DMS 273 (cell line): ENCODE results near the gene STK40.

Experiments used
- DNase-seq: peaks from one replicate; lab custom pipeline; 2025; ENCODE audit not compliant: unreplicated experiment; lab: John Stamatoyannopoulos, UW

Gene STK40

DNA sequence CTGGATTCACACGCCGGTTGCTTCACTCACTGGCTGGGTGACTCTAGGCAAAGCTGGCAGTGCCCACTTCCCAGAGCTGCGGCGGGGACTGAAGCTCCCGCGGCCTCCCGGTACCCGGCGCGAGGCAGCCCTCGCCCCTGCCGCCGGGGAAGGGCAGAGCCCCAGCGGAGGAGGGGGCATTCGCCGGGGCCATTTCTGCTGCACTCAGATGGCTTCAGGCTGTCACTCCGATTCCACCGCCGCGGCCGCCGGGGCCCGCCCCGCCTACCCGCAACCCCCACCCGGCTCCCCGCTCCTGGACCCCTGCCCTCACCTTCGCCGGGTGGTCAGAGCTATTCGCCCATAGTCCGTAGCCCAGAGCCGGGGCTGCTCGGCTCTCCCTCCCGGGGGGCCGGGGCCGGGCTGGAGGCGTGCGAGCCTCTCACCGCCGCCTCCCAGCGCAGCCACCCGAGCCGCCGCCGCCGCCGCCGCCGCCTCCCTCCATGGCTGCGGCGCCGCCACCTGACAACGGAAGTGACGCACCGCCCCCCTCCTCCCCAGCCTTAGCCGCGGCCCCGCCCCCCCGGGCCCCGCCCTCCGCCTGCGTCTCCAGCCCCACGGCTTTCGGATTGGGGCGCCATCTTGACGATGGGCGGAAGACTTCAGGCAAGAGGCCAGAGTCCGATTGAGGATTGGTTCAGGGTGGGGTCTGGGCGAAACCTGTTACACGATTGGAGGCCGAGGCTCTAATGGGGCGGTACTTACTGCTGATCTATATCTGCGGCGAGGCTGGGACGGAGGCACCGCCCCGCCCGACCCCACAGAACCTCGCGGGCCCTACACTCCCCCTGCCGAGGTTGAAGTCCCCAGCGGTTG lies at the start of gene STK40:
Gene STK40, minus strand, starts transcription at position 515 of the 855 bp plus-strand sequence. CDS start 24,592 bp downstream, outside the sequence.
- DNase-seq, result peak; percentile 100

GRCh38 chr1:36433102-36433501 lies 47.4 kb upstream of the STK40 start:
- DNase-seq, result no peak

- no peak for DNase-seq
These were observed 46.9 kb upstream of the STK40 start for GRCh38 chr1:36432616-36433015.

GRCh38 chr1:36425791-36426190 lies 40.1 kb upstream of the STK40 start:
- DNase-seq, result no peak

DNA sequence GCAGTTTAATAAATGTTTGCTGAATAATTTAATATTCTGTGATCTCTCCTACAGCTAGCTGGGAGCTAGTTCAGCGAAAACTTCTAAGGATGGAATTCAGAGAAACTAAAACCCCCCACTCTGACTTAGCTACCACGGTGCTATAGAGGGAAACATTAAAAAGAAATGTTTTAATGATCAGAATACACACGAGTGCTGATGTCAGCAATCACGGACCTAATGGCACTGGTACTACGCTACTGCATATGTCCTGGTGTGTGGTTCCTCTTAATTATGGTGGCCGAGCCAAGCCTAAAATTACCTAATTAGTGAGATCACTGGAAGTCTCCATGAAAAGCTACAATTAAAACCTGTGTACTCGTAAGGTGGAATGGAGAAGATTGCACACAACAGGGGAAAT lies 35.9 kb upstream of the STK40 start:
- no peak for DNase-seq

GRCh38 chr1:36420836-36421317 lies 35.2 kb upstream of the STK40 start:
- peak; percentile 91 for DNase-seq

- no peak for DNase-seq
These were observed 34.7 kb upstream of the STK40 start for GRCh38 chr1:36420409-36420808.

DNA sequence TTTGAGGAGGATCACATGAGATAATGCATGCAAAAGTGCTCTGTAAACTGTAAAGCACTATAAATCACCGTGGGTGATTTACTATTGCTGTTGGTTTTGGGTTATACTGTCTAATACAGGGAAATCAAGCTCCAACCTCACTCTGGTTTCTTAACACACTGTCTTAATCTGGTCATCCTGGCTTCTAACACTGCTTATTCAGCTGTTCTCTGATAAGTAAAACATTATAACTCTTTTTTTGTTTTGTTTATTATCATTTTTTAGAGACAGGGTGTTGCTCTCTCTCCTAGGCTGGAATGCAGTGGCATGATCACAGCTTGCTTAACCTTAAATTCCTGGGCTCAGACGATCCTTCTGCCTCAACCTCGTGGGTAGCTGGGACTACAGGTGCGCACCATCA lies 33.8 kb upstream of the STK40 start:
- DNase-seq, result no peak

DNA sequence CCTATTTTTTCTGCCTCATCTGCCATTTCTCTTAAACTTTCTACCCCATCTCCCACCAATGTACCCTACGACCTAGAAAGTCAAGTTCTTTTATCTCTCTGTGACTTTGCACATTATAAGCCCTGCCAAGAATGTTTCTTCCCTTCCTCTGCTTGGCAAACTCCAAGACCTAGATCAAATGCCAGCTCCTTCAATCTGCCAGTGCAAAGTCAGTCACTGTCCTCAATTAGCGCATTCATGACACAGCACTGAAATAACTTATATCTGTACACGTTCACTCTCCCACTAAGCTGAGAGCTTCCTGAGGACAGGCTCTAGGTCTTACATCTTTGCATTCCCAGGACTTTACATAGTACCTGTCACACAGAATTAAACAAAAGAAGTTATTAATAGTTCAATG lies 33.4 kb upstream of the STK40 start:
- DNase-seq, result no peak

- DNase-seq, result no peak
These were observed 32.2 kb upstream of the STK40 start for GRCh38 chr1:36417931-36418330.

DNA sequence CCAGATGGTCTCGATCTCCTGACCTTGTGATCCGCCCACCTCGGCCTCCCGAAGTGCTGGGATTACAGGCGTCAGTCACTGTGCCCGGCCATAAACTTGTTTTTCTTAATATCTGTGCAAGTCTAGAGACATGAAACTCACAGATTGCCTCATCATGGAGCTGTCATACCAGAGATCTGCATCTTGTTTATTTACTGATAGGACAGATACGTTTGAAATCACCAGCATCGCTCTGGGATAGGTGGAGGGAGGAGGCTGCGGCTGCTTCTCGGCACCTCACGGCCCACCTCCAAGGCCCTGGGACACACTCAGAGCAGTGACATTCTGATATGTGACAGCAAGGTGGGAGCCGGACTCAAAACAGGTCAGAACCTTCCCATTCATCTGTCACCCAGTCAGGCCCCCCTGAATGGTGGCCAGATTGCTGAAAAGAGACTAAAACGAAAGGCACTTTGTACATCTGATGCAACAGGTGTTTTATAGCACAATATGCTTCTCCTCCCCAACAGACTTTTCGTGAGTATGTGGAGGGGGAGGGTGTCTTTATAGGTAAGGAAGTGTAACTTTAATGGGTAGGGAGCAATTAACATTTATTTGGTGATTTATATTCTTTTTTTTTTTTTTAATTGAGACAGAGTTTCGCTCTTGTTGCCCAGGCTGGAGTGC lies 30.1 kb upstream of the STK40 start:
- DNase-seq, result no peak

DNA sequence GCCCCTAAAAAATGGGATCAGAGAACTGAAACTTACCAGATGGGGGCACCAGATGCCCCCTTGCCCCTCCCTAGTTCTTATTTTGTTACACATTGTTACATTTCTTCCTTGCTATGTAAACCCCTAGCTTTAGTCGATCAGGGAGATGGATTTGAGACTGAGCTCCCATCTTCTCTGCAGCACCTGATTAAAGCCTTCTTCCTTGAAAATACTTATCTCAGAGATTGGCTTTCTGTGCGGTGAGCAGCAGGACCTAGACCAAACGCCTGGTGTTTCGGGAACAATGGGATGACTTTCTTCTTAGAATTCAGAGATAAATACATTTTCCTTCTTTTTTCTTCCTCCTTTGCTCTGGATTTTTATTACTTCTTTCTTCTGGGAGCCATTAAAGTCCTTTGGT lies 28.7 kb upstream of the STK40 start:
- DNase-seq, result no peak

GRCh38 chr1:36411674-36412648 lies 26.2 kb upstream of the STK40 start:
- peak; percentile 71 for DNase-seq

DNA sequence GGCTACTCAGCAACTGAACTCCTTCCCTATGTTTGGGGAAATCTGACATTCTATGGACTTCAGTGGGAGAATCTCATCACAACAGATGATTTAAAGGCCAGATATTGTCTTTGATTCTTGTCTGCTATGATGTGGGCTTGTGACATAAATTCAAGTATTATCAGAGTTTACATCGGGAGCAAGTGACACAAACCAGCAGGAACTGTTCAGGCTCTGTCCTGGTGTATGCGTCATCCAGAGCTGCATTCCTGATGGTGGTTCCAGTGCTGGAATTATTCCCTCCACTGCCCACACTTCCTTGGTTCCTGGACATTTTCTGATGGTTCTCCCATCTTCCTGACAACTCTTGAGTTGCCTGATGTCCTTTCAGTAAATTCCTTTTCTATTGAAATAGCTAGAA lies 22.8 kb upstream of the STK40 start:
- no peak for DNase-seq

DNA sequence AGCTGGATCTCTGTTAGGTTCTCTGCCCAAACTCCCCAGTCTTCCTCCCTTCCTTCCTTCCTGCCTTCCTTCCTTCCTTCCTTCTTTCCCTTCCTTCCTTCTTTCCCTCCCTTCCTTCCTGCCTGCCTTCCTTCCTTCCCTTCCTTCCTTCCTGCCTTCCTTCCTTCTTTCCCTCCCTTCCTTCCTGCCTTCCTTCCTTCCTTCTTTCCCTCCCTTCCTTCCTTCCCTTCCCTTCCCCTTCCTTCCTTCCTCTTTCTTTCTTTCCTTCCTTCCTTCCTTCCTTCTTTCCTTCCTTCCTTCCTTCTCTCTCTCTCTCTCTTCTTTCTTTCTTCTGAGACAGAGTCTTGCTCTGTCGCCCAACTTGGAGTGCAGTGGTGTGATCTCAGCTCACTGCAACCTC lies 20.7 kb upstream of the STK40 start:
- DNase-seq, result no peak

DNA sequence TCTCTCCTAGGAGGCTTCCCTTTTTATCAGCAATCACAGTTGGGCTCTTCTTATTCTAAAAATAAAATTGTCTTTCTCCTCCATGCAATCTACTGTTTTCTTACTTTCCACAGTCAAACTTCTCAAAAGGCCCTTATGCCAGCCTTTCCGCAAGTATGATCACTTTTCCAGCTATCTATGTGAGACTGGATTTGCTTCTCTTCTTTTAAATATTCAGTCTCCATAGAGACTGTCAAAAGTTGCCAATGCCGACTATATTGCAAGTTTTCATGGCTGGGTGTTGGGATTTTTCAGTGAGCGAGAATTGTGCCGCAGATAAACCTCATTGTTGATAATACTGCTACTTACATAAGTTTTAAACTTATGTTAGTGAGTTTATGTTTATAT lies 16.8 kb upstream of the STK40 start:
- DNase-seq, result no peak

DNA sequence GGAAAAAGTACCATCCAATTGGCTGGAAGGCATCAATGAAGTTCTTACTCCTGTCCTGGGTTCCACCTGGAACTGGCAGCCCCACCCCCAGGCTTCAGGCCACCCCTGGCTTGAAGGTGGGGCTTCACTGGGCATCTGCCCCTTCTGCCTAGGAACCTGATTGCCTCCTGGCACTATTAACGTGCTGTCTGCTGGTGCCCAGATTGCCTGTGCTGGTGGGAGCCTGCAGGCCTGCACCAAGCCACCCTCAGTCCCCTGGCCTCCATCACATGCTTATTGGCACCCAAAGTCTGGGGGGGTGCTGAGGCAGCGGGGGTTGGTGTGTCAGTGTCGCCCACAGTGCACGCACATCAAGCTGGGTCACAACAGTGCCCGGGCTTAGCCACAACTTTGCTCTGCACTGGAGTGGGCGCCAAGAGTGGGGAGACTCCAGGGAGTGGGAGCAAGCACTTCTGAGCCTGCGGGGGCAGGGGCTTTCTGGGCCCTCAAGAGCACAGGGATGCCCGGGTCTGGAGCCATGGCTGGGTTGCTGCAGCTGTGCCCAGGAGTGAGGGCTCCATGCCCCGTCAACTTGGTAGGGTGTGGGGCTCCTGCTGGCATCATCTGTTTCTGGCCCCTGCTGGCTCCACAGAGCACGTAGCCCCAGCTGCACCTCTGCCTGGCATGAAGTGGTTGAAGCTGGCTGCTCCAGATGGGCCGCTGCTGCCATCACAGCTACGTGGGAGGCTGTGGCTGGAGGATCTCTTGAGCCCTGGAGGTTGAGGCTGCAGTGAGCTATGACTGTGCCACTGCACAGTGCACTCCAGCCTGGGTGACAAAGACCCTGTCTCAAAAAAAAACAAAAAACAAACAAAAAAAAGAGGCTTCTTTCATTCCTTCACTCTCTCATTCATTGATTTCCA lies 16.1 kb upstream of the STK40 start:
- DNase-seq, result peak; percentile 49

DNA sequence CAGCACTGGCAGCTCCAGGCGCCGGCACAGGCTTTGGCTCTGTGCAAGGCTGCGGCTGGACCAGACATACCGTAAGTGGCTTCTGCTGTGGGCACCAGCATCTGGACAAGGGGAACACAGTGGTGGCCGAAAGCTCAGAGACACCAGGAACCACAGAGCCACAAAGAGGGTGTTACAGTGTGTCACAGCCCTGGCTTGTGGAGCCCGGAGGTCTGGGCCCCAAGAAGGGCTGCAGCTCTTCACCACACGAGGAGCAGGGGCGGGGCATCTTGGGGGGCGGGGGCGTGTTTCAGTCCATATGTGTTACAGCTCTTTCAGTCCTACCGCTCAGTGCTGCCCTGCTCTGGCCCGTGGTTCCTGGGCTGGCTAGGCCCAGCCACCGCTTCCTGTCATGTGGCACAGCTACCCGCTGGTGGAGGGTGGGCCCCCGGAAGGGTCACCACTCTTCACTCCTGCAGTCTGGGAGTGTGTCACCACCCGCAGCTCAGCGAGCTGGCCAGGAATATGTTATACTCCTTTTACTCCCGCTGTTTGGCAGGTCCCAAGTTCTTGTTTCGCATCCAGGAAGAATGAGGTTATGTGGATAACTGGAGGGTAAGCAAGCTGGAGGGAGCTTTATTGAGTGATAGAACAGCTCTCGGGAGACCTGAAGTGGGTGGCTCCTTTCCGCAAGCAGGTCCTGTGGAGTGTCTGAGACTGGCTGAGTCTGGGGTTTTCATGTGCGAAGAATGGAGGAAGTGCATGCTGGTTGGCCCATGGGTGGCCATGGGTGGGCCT lies 15.3 kb upstream of the STK40 start:
- peak; percentile 79 for DNase-seq

DNA sequence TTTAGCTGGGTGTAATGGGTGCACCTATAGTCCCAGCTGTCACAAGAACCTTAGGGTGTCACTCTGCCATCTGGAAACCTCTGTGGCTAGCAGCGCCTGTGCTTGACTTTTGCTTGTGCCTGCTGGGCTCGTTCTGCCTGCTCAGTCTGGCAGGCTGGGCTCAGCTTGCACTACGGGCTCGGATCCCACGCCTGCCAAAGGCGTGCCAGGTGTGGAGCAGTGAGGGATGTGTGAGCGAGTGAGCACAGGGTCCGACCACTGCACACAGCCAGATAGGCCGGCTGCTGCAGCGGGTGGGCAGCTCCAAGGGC lies 14.7 kb upstream of the STK40 start:
- DNase-seq, result peak; percentile 34
